Fibroblast of lung (primary cell): ENCODE measurements around the gene STARD5.

ENCODE experiments used
- CTCF ChIP-seq, 2 donors: IDR thresholded peaks in 1 of 2; conservative IDR thresholded peaks in 1 of 2; 1 replicate in 1 of 2; 2 replicates in 1 of 2; pipeline ENCODE4 v1.5.1; 2011 to 2012; ENCODE audit warnings: low read length in 2 of 2, control low read depth in 1 of 2, inconsistent platforms in 1 of 2, low read depth in 1 of 2, mild to moderate bottlenecking in 1 of 2
- EZH2 ChIP-seq: IDR thresholded peaks from 2 replicates; pipeline ENCODE4 v1.5.1; 2012; ENCODE audit warnings: low read length, control low read depth, mild to moderate bottlenecking; ENCODE audit errors: missing control alignments

- TF ChIP-seq CTCF (conservative IDR thresholded peaks at IDR 0.05 in 1 of 2, IDR thresholded peaks at IDR 0.05 in 1 of 2; ENCODE audit: low read depth in 1 of 2, low read length in 2 of 2) (no peak), EZH2 (no peak)
Observed at GRCh38 chr15:81282606-81282895, 41.4 kb downstream of the STARD5 start.
